NCI-H146 (cell line): ENCODE results near the gene BTNL9.
"Not testable (repeated sequence)": the region's sequence is repeated elsewhere in the genome, so short reads cannot be mapped to it uniquely, and the experiment has no call there.

Source experiments
- DNase-seq: peaks from one replicate; lab custom pipeline; 2025; lab: John Stamatoyannopoulos, UW

BTNL9 gene

DNA sequence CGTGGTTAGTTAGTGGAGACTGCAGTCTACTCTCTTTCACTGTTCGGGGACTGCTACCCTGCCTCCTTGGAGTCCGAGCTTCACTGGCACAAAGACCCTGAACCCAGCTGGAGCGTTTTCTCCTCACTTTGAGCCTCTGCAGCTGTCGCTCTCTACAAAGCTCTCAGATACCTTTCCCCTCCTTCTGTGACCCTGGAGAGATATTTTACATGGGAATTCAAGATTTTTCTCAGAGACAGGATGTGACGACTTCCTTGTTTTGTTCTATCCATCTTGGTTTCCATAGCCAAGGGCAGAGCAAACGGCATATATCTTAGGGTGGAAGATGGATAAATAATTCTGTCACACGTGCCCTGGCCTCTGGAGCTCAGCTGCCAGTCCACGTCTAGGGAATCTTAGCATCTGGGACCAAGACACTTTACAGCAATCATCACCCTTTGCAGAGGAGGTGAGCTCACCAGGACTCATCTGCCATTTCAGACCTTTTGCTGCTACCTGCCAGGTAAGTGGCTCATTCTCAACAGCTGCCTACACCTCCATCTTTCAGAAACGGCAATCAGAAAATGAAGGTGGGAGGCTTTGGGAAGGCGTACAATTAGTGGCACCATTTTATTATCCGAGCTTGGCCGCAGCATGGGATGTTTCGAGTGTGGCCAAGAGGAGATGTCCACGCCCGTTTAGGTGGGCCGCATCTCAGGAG, at the start of gene BTNL9:
Gene BTNL9 (plus strand): TSS at position 336 of the 700 bp plus-strand sequence. CDS start 5,224 bp downstream, outside the sequence.
- no peak for DNase-seq

- no peak for DNase-seq
Measured at GRCh38 chr5:180990882-180991242, 49.2 kb upstream of the BTNL9 start.

- no peak for DNase-seq
Measured at GRCh38 chr5:181001947-181002346, 38.1 kb upstream of the BTNL9 start.

GRCh38 chr5:181005791-181006190, 34.3 kb upstream of the BTNL9 start:
- DNase-seq: no peak

DNA sequence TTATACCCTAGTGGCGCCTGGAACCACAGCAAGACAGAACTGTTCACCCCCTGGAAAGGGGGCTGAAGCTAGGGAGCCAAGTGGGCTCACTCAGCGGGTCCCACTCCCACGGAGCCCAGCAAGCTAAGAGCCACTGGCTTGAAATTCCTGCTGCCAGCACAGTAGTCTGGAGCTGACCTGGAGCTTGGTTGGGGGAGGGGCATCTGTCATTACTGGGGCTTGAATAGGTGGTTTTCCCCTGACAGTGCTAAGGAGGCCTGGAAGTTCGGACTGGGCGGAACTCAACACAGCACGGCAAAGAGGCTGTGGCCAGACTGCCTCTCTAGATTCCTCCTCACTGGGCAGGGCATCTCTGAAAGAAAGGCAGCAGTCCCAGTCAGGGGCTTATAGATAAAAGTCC, 31.9 kb upstream of the BTNL9 start:
- no peak for DNase-seq

DNA sequence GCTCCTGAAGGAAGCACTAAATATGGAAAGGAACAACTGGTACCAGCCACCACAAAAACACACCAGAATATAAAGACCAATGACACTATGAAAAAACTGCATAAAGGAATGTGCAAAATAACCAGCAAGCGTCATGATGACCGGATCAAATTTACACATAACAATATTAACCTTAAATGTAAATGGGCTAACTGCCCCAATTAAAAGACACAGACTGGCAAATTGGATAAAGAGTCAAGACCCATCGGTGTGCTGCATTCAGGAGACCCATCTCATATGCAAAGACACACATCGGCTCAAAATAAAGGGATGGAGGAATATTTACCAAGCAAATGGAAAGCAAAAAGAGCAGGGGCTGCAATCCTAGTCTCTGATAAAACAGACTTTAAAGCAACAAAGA, 30.0 kb upstream of the BTNL9 start:
- not testable (repeated sequence) for DNase-seq

DNA sequence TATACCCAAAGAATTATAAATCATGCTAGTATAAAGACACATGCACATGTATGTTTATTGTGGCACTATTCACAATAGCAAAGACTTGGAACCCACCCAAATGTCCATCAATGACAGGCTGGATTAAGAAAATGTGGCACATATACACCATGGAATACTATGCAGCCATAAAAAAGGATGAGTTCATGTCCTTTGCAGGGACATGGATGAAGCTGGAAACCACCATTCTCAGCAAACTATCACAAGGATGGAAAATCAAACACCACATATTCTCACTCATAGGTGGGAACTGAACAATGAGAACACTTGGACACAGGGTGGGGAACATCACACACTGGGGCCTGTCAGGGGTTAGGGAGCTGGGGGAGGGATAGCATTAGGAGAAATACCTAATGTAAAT, 25.4 kb upstream of the BTNL9 start:
- DNase-seq: not testable (repeated sequence)

GRCh38 chr5:181017448-181017847, 22.6 kb upstream of the BTNL9 start:
- not testable (repeated sequence) for DNase-seq

DNA sequence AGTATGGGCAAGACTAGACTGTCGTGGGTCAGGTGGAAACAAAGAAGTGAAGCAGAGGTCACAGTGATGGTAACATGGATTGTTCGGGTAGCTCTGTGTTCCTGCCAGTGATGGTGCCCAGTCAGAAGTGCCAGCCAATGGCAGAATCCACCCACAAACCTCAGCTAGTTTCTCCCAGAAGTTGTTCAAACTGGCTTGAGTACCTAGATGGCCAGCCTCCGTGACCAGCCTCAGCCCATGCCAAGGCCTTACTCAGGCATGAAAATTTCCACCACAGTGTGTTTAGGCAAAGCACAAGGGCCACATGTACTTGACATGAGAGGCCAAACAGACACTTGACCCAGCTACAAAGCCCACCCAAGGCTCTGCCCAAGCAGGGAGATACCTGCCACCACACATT, 19.4 kb upstream of the BTNL9 start:
- DNase-seq: no peak

DNA sequence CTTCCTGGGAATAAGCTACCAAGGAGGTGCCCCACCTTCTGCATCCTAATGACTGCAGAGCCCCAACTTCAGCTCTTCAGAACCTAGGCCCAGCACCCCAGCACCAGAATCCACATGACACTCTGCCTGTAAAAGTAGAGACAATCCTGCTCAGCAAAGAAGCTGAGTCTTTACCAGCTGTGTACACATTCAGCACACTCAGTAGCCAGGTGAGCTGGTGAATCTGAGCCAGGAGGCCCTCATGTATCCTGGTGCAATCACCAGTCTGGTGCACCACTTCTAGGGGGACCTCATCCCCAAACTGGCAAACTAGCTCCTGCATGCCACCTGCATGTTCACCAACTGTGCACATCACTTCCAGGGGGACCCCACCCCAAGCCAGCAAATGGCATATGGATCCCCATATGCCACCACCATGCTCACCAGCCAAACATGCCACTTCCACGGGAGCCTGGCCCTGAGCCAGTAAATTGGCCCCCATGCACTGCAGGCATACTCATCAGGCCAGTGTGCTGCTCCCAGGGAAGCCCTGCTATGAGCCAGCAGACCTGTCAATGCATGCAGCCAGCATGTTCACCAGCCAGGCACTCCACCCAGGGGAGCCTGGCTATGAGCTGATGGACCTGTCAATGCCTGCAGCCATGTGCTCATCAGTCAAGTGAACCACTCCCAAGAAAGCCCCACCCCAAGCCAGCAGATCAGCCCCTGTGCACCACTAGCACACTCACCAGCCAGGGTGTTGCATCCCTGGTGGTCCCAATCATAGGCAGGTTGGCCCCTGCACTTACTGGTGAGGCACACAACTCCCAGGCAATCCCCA, 15.6 kb upstream of the BTNL9 start:
- DNase-seq: no peak

GRCh38 chr5:181027452-181028031, 12.5 kb upstream of the BTNL9 start:
- DNase-seq: no peak

DNA sequence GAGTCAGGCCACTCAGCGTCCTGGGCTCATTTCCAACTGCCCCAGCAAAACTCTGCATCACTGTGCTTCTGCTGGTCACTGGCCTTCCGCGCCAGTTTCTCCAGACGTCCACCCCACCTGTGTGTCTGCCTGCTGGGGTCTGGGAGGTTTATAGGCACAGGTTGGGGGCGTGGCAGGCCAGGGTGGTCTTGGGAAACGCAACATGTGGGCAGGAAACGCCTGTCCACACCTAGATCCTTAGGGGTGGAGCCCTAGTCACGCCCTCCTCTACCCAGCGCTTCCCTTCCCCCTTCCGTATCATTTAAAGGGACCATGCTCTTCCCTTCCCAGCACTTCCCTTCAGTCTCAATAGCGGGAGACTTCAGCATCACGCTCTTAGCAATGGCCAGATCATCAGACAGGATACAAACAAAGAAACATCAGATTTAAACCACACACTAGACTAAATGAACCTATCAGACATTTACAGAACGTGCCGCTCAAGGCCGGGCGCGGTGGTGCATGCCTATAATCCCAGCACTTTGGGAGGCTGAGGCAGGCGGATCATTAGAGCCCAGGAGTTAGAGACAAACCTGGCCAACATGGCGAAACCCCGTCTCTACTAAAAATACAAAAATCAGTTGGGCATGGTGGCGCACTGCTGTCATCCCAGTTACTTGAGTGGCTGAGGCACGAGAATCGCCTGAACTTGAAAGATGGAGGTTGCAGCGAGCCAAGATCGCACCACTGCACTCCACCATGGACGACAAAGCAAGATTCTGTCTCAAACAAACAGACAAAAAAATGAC, 11.8 kb upstream of the BTNL9 start:
- DNase-seq: no peak

GRCh38 chr5:181031716-181032115, 8.3 kb upstream of the BTNL9 start:
- DNase-seq: no peak

DNA sequence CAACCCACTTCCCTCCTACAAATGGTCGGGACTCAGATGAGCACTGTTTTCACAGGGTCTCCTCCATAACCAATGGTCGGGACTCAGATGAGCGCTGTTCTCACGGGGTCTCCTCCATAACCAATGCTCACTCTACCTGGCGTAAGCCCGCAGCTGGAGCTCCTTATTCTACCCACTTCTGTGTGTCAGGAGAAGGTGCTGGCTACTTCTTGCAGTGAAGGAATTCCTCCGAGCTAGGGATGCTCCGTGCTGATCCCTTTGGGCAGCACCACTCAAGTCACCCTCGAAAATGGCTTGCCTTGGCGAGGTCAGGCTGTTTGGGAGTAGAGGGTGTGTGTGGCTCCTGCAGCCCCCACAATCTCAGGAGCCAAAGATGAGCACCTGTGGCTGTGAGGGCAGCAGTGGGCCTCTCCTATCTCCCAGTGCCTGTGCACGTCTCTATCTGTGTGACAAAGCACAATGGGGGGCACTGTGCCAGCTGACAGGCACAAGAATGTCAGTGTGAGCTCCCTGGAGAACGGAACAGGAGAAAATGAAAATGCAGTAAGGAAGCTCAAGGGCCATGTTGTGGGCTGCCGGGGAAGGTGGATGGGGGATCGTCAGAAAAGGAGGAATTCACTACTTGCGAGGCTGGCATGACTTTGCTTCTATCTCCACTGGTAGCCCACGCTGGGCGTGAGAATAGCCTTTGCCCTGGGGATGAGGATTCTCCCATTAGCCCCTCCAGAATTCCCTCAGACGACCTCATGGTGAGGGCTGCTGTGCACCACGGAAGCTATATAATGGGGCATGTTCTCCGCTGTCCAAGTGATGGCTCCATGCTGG, 3.9 kb upstream of the BTNL9 start:
- no peak for DNase-seq

DNA sequence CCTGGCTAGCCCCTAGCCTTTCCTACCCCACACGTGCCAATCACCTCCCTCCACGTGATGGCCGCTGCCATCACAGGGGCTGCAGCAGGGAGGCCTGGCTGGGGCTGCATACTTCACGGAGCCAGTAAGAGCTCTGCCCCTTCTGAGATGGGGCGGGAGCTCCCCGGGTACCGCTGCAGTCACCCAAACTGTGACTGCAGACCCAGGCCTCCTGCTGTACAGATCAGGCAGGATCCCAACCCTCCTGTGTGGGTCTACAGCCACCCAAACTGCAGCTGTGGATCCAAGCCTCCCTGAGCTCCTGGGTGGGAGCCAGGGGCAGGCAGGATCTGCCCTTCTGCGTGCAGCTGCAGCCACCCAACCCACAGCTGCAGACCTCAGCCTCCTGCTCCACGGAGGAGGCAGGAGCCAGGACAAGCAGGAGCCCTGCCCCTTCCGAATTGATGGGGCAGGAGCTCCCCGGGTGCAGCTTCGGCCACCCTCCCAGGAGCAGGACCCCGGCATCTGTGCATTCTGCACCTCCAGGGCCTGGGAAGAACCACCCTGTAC, 3.2 kb upstream of the BTNL9 start:
- no peak for DNase-seq

GRCh38 chr5:181037365-181037861, 2.7 kb upstream of the BTNL9 start:
- DNase-seq: no peak

- no peak for DNase-seq
Measured at GRCh38 chr5:181039471-181039870, 595 bp upstream of the BTNL9 start.

DNA sequence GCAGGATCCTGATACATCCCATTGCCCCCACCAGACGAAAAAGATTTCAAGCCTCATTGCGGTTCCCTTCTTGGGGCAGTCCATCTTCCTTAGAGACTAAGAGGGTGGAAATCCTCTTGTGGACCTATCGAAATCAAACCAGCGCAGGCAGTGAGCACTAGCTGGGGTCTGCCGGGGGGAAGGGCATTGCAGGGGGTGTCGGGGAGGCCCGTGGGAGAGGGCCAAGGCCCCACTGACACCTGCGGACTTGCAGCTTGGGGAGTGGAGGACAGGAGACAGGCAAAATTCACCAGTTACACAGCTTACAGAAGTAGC, 522 bp downstream of the BTNL9 start:
- no peak for DNase-seq

DNA sequence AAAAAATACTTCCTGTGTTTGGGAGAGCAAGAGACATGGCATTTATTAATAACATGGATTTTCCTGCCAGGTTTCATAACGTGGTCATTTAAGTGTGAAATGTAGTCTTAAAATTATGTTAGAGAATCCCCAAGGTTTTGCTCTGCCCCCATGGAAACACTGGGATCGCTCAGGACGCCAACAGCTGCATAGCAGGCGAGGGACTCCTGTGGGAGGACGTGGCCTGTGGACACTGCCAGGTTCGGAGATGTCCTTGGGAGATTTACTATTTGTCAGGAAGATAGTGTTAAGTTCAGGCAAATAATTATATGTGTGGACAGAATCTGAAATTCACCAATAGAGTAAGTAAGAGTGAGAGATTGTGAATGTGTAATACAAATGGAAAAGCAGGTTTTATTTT, 977 bp downstream of the BTNL9 start:
- DNase-seq: no peak

DNA sequence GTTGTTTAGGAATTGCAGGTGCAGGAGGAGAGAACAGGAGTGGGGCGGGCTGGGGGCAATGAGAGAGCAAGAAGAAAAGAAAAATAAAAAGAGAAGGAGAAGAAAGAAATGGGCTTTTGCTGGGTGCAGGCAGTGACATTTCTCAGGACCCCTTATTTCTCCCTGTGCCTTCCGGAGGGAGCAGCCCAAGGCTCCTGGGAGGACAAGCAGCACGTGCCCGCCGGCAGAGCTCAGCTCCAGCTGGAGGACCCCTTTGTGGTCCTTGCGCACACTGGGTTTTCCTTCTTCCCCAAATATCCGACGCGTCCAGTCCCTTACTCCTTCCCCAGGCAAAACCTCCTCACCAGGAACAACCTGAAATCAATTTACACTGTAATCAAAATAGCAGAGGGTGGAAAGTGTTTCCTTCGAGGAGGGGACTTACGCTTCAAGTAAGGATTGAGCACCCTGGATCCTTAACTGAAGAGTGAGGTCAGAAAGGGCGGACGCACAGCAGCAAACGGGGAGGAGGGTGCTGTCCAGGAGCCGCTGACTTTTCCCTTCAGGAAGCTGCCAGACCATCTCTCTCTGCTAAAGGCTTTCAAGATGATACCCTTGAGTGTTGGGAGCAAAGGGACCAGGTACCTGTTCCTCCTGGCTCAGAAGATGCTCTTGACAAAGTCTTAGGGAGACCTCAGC, 2.1 kb downstream of the BTNL9 start:
- no peak for DNase-seq

DNA sequence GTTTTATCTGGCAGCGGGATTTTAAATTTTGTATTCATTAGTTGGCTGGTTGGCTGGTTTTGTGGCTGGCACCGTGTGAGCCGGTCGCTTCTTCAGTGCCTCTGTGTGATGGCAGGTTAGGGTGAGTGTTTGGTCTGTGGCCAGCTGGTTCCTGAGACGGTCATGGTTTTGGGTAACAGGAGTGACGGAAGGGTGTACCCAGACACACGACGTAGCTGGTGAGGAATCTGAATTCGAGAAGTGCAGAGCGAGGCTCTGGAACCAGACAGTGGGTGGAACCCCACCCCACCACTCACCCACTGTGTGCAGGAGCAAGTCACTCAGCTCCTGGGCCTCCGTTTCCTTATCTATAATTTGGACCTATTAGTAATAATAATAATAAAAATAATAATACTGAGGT, 2.7 kb downstream of the BTNL9 start:
- DNase-seq: no peak
